ENCODE measurements around the gene MRPS10. TPM values are rescaled to one million over a fixed set of nuclear protein-coding genes. Genes with fewer than 3 reads are reported as not detected.
"Not testable (repeated sequence)": the region's sequence is repeated elsewhere in the genome, so short reads cannot be mapped to it uniquely, and the experiment has no call there.

The MRPS10 gene
- total and polyA plus RNA-seq, 2 donors (not counting 3 experiments of a cell fraction or from before 2014, with no cell fraction given): 23.2 to 37.7 TPM

DNA sequence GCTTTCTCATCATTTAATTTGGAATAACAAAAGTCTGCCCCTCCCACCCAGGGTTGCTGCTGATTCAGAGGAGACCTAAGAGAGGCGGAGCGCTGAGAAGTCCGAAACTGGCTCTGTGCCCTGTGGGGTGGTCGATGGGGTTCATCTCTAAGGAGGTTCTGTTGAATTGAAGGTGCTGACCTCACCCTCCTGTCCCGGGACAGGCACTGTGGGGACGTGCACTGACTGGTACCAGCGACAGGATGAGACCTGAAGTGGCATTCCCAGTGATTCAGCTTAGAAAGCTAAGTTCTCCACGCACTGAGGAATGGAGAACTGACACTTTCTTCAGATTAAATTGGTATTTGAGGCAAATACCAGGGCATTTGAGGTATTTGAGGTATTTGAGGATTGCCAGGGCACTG, 24.2 kb downstream of the MRPS10 start:
- intact Hi-C loops (cut with micrococcal nuclease): no loop called here
- no peak overlapping the region for H3K4me3 ChIP-seq (replicated peaks in 1 of 3; ENCODE audit: insufficient read depth in 1 of 3, low read depth in 1 of 3, low read length in 3 of 3)
- POLR2A ChIA-PET: no interaction called here
- H3K79me2 ChIP-seq (ENCODE audit: control insufficient read depth, insufficient read depth, low read length): no peaks in the 10 kb centered on the region
- dilution Hi-C loops (cut with MboI; ENCODE audit: extremely low pct_ligation_motif_present, low sequenced_read_pairs): no loop called here
- no peak for FAIRE-seq
- BruUV-seq (replicated peaks): no TSS peak
- H2AFZ ChIP-seq (ENCODE audit: low read depth, low read length): no peak overlapping the region
- H3K4me2 ChIP-seq (ENCODE audit: insufficient read depth, low read length): no peak overlapping the region
- CTCF ChIA-PET: interaction anchor here (1.1 to 1.6 kb wide), 2 partner anchors 21 to 354 kb away, joined by 5 to 6 read pairs; no protein-coding TSS in a partner anchor
- H3K9me3 ChIP-seq (replicated peaks; ENCODE audit: control insufficient read depth, insufficient read depth, low read length): no peaks in the 10 kb centered on the region
- H3K9me1 ChIP-seq (replicated peaks; ENCODE audit: control insufficient read depth, extremely low read depth, insufficient read depth, low read length): no peaks in the 10 kb centered on the region
- H4K20me1 ChIP-seq (replicated peaks; ENCODE audit: control insufficient read depth, extremely low read depth, insufficient read depth, low read length): no peaks in the 10 kb centered on the region
- H3K9ac ChIP-seq (replicated peaks; ENCODE audit: extremely low read depth, insufficient read depth, low read length): no peak overlapping the region
- H3K27ac ChIP-seq (ENCODE audit: insufficient read depth, low read depth, low read length): no peak overlapping the region
- no peaks in the 10 kb centered on the region for H3K36me3 ChIP-seq (ENCODE audit: control insufficient read depth in 2 of 2, extremely low read depth in 1 of 2, insufficient read depth in 2 of 2, low read length in 2 of 2)
- TF ChIP-seq MYC (IDR thresholded peaks at IDR 0.05; ENCODE audit: low read depth, low read length): no peak
- TF ChIP-seq FOS (IDR thresholded peaks at IDR 0.05; ENCODE audit: borderline replicate concordance, insufficient read depth, low read length): no peak
- TF ChIP-seq GATA2 (IDR thresholded peaks at IDR 0.05; ENCODE audit: insufficient read depth, insufficient read length, low read depth, low read length): no peak
- TF ChIP-seq, protein P1, sequence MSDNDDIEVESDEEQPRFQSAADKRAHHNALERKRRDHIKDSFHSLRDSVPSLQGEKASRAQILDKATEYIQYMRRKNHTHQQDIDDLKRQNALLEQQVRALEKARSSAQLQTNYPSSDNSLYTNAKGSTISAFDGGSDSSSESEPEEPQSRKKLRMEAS (IDR thresholded peaks at IDR 0.05; ENCODE audit: insufficient read depth, insufficient read length): no peak
- TF ChIP-seq, protein P2, sequence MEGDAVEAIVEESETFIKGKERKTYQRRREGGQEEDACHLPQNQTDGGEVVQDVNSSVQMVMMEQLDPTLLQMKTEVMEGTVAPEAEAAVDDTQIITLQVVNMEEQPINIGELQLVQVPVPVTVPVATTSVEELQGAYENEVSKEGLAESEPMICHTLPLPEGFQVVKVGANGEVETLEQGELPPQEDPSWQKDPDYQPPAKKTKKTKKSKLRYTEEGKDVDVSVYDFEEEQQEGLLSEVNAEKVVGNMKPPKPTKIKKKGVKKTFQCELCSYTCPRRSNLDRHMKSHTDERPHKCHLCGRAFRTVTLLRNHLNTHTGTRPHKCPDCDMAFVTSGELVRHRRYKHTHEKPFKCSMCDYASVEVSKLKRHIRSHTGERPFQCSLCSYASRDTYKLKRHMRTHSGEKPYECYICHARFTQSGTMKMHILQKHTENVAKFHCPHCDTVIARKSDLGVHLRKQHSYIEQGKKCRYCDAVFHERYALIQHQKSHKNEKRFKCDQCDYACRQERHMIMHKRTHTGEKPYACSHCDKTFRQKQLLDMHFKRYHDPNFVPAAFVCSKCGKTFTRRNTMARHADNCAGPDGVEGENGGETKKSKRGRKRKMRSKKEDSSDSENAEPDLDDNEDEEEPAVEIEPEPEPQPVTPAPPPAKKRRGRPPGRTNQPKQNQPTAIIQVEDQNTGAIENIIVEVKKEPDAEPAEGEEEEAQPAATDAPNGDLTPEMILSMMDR (IDR thresholded peaks at IDR 0.05; ENCODE audit: extremely low read depth in 1 of 2, insufficient read depth in 1 of 2, low read depth in 1 of 2, low read length in 2 of 2): no peak
- no peak for TF ChIP-seq EZH2 (IDR thresholded peaks at IDR 0.05; ENCODE audit: borderline replicate concordance, low read depth, low read length, severe bottlenecking)
- TF ChIP-seq JUN (IDR thresholded peaks at IDR 0.05; ENCODE audit: borderline replicate concordance, insufficient read depth, insufficient read length, low read depth): no peak
- TF ChIP-seq POLR2AphosphoS5 (IDR thresholded peaks at IDR 0.05; ENCODE audit: insufficient read depth, low read depth, low read length): no peak
- TF ChIP-seq POLR2A (IDR thresholded peaks at IDR 0.05; ENCODE audit: low read depth, low read length): no peak
- peaks cover 2% of the 10 kb centered on the region in 2 experiments for H3K27me3 ChIP-seq (ENCODE audit: control insufficient read depth in 2 of 2, insufficient read depth in 2 of 2, low read length in 2 of 2)
- peaks cover 6% of the 10 kb centered on the region for H3K4me1 ChIP-seq (ENCODE audit: control insufficient read depth, extremely low read depth, insufficient read depth, low read length)
- DNase-seq (ENCODE audit: low read depth, low spot score): no peak

GRCh38 chr6:42192385-42192784, 25.3 kb downstream of the MRPS10 start:
- H3K4me1 ChIP-seq (ENCODE audit: control insufficient read depth, extremely low read depth, insufficient read depth, low read length); BruUV-seq (replicated peaks); FAIRE-seq; CTCF ChIA-PET; dilution Hi-C loops (cut with MboI; ENCODE audit: extremely low pct_ligation_motif_present, low sequenced_read_pairs); H3K79me2 ChIP-seq (ENCODE audit: control insufficient read depth, insufficient read depth, low read length); H3K4me2 ChIP-seq (ENCODE audit: insufficient read depth, low read length); H4K20me1 ChIP-seq (replicated peaks; ENCODE audit: control insufficient read depth, extremely low read depth, insufficient read depth, low read length); H3K27ac ChIP-seq (ENCODE audit: insufficient read depth, low read depth, low read length); H3K9me3 ChIP-seq (replicated peaks; ENCODE audit: control insufficient read depth, insufficient read depth, low read length); POLR2A ChIA-PET; H2AFZ ChIP-seq (ENCODE audit: low read depth, low read length); H3K36me3 ChIP-seq (ENCODE audit: control insufficient read depth in 2 of 2, extremely low read depth in 1 of 2, insufficient read depth in 2 of 2, low read length in 2 of 2); H3K9me1 ChIP-seq (replicated peaks; ENCODE audit: control insufficient read depth, extremely low read depth, insufficient read depth, low read length); DNase-seq (ENCODE audit: low read depth, low spot score); intact Hi-C loops (cut with micrococcal nuclease); H3K9ac ChIP-seq (replicated peaks; ENCODE audit: extremely low read depth, insufficient read depth, low read length); H3K4me3 ChIP-seq (replicated peaks in 1 of 3; ENCODE audit: insufficient read depth in 1 of 3, low read depth in 1 of 3, low read length in 3 of 3); H3K27me3 ChIP-seq (ENCODE audit: control insufficient read depth in 2 of 2, insufficient read depth in 2 of 2, low read length in 2 of 2): not testable (repeated sequence)
